Hepatocyte (in vitro differentiated cells): ENCODE results near the gene ANKS6.

Source experiments
- CTCF ChIP-seq: fragments of 200-600 bp; sonication (generic); IDR thresholded peaks from 2 replicates; pipeline ENCODE4 v1.5.1; 2016; ENCODE audit warnings: antibody characterized with exemption, mild to moderate bottlenecking; ENCODE audit not compliant: poor library complexity
- EZH2 ChIP-seq: fragments of 200-600 bp; sonication (generic); IDR thresholded peaks from 2 replicates; pipeline ENCODE4 v1.6.1; 2016; ENCODE audit warnings: antibody characterized with exemption, mild to moderate bottlenecking, borderline replicate concordance

GRCh38 chr9:98810102-98810842 is 13.9 kb upstream of the ANKS6 start:
- TF ChIP-seq CTCF (no peak), EZH2 (no peak)
